OCI-LY3 (cell line): ENCODE data around the gene CLCN3.

Experiments
- H2AFZ ChIP-seq: fragments of 200-600, 300-600 bp; shearing (Covaris generic); 2 replicates; pipeline ENCODE4 v1.6.0; 2014; ENCODE audit warnings: antibody characterized with exemption, low read depth, low read length
- H3K27ac ChIP-seq: fragments of 200-600, 300-600 bp; sonication (generic); 2 replicates; pipeline ENCODE4 v1.5.1; 2014; ENCODE audit warnings: mild to moderate bottlenecking, low read length, moderate library complexity, mixed read lengths
- H3K27me3 ChIP-seq: fragments of 200-600, 300-600 bp; sonication (generic); 2 replicates; pipeline ENCODE4 v1.6.1; 2014; ENCODE audit warnings: low read depth, low read length, mixed read lengths
- H3K36me3 ChIP-seq: fragments of 200-600, 300-600 bp; sonication (generic); replicated peaks from 2 replicates; pipeline ENCODE3; 2014; ENCODE audit warnings: low read depth, low read length, mixed read lengths
- H3K4me1 ChIP-seq: fragments of 300-600, 200-600 bp; sonication (generic); 2 replicates; pipeline ENCODE4 v1.6.1; 2014; ENCODE audit warnings: low read length, mixed read lengths
- H3K4me2 ChIP-seq: fragments of 200-600, 300-600 bp; sonication (generic); 2 replicates; pipeline ENCODE4 v1.6.1; 2014; ENCODE audit warnings: low read length, mixed read lengths
- H3K4me3 ChIP-seq: fragments of 300-600, 200-600 bp; sonication (generic); 2 replicates; pipeline ENCODE4 v1.5.1; 2014; ENCODE audit warnings: antibody characterized with exemption, mild to moderate bottlenecking, low read length, moderate library complexity
- H3K79me2 ChIP-seq: fragments of 300-600, 200-600 bp; shearing (Covaris generic); 2 replicates; pipeline ENCODE4 v1.6.1; 2014; ENCODE audit warnings: mild to moderate bottlenecking, low read length, mixed read lengths
- H3K9ac ChIP-seq: fragments of 300-600, 200-600 bp; shearing (Covaris generic); 2 replicates; pipeline ENCODE4 v1.6.0; 2014; ENCODE audit warnings: mild to moderate bottlenecking, low read length, moderate library complexity
- H3K9me3 ChIP-seq: fragments of 200-600, 300-600 bp; shearing (Covaris generic); 2 replicates; pipeline ENCODE4 v1.6.1; 2014; ENCODE audit warnings: low read length, mixed read lengths; ENCODE audit not compliant: insufficient read depth
- H4K20me1 ChIP-seq: fragments of 200-600, 300-600 bp; sonication (generic); 2 replicates; pipeline ENCODE4 v1.6.1; 2016; ENCODE audit warnings: low read length, mixed read lengths; ENCODE audit not compliant: insufficient read depth
- EZH2phosphoT487 ChIP-seq: fragments of 200-600 bp; shearing (Covaris generic); IDR thresholded peaks from 2 replicates; pipeline ENCODE4 v1.6.1; 2018; ENCODE audit warnings: antibody characterized with exemption, mixed run types, low read depth
- TF ChIP-seq, protein P1 (sequence below): fragments of 200-600, 300-600 bp; sonication (generic); IDR thresholded peaks from 2 replicates; pipeline ENCODE4 v1.5.1; 2014; ENCODE audit warnings: antibody characterized with exemption, low read length, low read depth

Gene CLCN3

DNA sequence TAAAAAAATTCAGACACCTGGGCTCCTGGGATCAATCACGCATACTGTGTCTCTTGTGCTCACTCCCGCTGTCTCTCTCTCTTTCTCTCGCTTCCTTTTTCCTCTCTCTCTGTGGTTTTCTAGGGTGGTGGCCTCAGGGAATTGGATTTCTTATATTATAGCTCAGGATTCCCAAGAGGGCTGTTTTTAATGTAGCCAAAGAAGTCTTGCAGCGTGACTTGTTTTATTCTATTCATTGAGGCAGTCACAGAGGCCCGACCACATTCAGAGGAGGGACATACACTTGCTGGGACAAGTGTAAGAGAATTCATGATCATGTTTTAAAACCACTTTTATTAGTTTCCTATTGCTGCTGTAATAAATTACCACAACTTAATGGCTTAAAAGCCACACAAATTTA lies 78.0 kb downstream of the CLCN3 start:
- peaks cover 7% of the 10 kb centered on the region; the same call in 1 of the 2 replicates for H3K4me1 ChIP-seq
- H3K79me2 ChIP-seq, result no peaks in the 10 kb centered on the region
- no peak overlapping the region for H3K9ac ChIP-seq
- no peaks in the 10 kb centered on the region for H3K27me3 ChIP-seq
- H3K4me3 ChIP-seq, result no peak overlapping the region
- TF ChIP-seq EZH2phosphoT487, result no peak
- TF ChIP-seq, protein P1, sequence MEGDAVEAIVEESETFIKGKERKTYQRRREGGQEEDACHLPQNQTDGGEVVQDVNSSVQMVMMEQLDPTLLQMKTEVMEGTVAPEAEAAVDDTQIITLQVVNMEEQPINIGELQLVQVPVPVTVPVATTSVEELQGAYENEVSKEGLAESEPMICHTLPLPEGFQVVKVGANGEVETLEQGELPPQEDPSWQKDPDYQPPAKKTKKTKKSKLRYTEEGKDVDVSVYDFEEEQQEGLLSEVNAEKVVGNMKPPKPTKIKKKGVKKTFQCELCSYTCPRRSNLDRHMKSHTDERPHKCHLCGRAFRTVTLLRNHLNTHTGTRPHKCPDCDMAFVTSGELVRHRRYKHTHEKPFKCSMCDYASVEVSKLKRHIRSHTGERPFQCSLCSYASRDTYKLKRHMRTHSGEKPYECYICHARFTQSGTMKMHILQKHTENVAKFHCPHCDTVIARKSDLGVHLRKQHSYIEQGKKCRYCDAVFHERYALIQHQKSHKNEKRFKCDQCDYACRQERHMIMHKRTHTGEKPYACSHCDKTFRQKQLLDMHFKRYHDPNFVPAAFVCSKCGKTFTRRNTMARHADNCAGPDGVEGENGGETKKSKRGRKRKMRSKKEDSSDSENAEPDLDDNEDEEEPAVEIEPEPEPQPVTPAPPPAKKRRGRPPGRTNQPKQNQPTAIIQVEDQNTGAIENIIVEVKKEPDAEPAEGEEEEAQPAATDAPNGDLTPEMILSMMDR, result no peak
- peaks cover 17% of the 10 kb centered on the region for H3K36me3 ChIP-seq
- H2AFZ ChIP-seq, result no peak overlapping the region
- no peak overlapping the region for H3K4me2 ChIP-seq
- H3K9me3 ChIP-seq, result no peaks in the 10 kb centered on the region
- no peak overlapping the region for H3K27ac ChIP-seq
- H4K20me1 ChIP-seq, result no peaks in the 10 kb centered on the region

DNA sequence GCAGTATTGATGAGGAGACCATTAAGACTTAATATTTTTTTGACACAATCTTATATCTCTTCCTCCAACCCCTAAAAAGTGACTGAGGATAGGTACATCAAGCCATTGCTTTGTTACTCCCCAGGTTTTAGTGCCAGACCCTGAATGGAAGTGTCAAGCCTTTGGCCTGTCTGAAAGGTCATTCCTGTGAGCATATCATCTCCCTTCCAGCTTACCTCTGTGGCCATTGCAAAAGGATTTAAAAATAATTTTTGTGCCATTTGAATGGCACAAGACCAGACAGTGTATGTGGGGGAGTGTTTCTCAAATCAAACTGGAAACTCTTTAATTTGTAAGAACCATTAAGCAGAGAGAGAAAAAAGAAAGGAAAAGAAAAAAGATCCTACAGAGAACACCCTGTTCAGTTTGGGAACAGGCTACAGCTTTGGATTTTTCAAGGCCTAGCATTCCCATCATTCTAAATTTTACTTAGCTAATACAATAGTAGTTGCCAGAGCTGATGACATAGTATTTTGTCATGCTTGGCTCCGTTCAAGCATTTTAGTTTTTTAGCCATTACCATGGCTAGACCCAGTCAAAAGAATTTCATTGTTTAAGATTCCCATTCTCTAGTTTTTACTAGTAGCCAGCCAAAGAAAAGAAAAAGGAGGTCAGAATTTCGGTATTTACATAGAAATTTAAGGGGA lies 87.7 kb downstream of the CLCN3 start:
- peaks cover 7% of the 10 kb centered on the region for H3K36me3 ChIP-seq
- H3K4me1 ChIP-seq, result no peaks in the 10 kb centered on the region
- no peaks in the 10 kb centered on the region for H3K27me3 ChIP-seq
- no peak overlapping the region for H3K4me2 ChIP-seq
- TF ChIP-seq, protein P1, result no peak
- no peak for TF ChIP-seq EZH2phosphoT487
- H3K9ac ChIP-seq, result no peak overlapping the region
- H3K79me2 ChIP-seq, result no peaks in the 10 kb centered on the region
- H2AFZ ChIP-seq, result no peak overlapping the region
- H4K20me1 ChIP-seq, result no peaks in the 10 kb centered on the region
- H3K9me3 ChIP-seq, result no peaks in the 10 kb centered on the region
- H3K4me3 ChIP-seq, result no peak overlapping the region
- no peak overlapping the region for H3K27ac ChIP-seq

DNA sequence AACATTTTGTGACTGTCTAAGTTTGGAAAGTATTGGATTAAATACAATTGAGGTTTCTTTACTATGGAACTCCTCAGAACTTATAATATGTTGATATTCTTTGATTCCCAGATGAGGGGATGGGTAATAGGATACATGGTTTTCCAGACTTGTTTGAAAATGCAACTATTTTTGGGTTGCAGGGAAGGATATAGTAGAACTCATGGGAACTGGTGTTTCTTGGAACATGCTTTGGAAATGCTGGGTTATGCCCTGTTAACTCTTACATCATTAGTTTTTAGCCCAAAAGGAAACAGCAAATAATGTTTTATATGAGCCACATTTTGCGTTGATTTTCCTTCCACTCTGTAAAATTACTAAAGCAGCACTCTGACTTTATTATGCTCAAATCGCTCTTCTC lies 95.4 kb downstream of the CLCN3 start:
- no peak overlapping the region for H2AFZ ChIP-seq
- H3K4me2 ChIP-seq, result no peak overlapping the region
- H3K9ac ChIP-seq, result no peak overlapping the region
- H3K79me2 ChIP-seq, result no peaks in the 10 kb centered on the region
- peaks cover 9% of the 10 kb centered on the region for H3K36me3 ChIP-seq
- no peaks in the 10 kb centered on the region for H3K4me1 ChIP-seq
- no peaks in the 10 kb centered on the region for H3K9me3 ChIP-seq
- TF ChIP-seq EZH2phosphoT487, result no peak
- TF ChIP-seq, protein P1, result no peak
- no peaks in the 10 kb centered on the region for H3K27me3 ChIP-seq
- H3K4me3 ChIP-seq, result no peak overlapping the region
- no peaks in the 10 kb centered on the region for H4K20me1 ChIP-seq
- no peak overlapping the region for H3K27ac ChIP-seq

DNA sequence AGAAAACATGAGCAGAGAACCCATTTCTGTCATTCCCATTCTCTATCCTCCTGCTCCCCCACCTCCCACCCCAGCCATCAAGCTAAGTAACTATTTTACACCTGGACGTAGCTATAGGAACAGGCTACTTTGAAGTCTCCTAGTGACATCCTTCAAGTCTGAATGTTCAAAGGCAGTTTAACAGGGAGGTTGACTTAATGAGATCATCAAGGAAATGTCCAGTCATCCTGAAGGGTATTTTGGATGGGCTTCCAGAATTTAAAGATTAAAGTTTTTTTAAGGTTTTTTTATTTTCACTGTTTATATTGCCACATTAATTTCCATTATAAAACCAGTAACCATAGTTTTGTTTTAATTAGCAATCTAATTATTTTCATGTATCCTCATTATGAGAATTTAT lies 96.3 kb downstream of the CLCN3 start:
- Histone ChIP-seq H3K9me3 (no peaks in the 10 kb centered on the region), H3K79me2 (no peaks in the 10 kb centered on the region)

More for the DNA sequence above, 96.3 kb downstream of the CLCN3 start:
- no peak overlapping the region for H3K9ac ChIP-seq
- no peak overlapping the region for H3K27ac ChIP-seq
- no peak overlapping the region for H3K4me3 ChIP-seq
- TF ChIP-seq, protein P1, result no peak
- TF ChIP-seq EZH2phosphoT487, result no peak
- H4K20me1 ChIP-seq, result no peaks in the 10 kb centered on the region
- no peak overlapping the region for H3K4me2 ChIP-seq
- H3K27me3 ChIP-seq, result no peaks in the 10 kb centered on the region
- peaks cover 9% of the 10 kb centered on the region for H3K36me3 ChIP-seq
- H3K4me1 ChIP-seq, result no peaks in the 10 kb centered on the region
- H2AFZ ChIP-seq, result no peak overlapping the region
